HEK293T (cell line): ENCODE data around the gene IPO9.

Source experiments
- CTCF ChIA-PET: fragments of 350-600 bp; formaldehyde crosslinking; extraction: SDS; loops from one replicate; lab custom pipeline; 2021; ENCODE audit warnings: antibody characterized with exemption, inconsistent platforms; lab: Yijun Ruan, JAX
- POLR2A ChIA-PET: fragments of 350-600 bp; formaldehyde crosslinking; extraction: SDS; loops from one replicate; lab custom pipeline; 2020; ENCODE audit warnings: antibody characterized with exemption, inconsistent platforms; lab: Yijun Ruan, JAX
- DNase-seq: peaks from one replicate; pipeline ENCODE4 v3.0.0; 2012; ENCODE audit warnings: mixed read lengths; ENCODE audit errors: extremely low spot score
- ARNT ChIP-seq: fragments of 450-650 bp; IDR thresholded peaks from 2 replicates; pipeline ENCODE4 v1.6.1; 2017; ENCODE audit warnings: mild to moderate bottlenecking
- BHLHE40 ChIP-seq: fragments of 450-650 bp; IDR thresholded peaks from 2 replicates; pipeline ENCODE4 v1.6.1; 2016; ENCODE audit warnings: mild to moderate bottlenecking, moderate library complexity, borderline replicate concordance
- CTBP1 ChIP-seq: fragments of 450-650 bp; IDR thresholded peaks from 2 replicates; pipeline ENCODE4 v1.6.1; 2016; ENCODE audit warnings: borderline replicate concordance
- ELF4 ChIP-seq: fragments of 450-650 bp; IDR thresholded peaks from 2 replicates; pipeline ENCODE4 v1.6.1; 2017; ENCODE audit warnings: antibody characterized with exemption
- FOXA1 ChIP-seq: fragments of 450-650 bp; IDR thresholded peaks from 2 replicates; pipeline ENCODE4 v1.6.1; 2016; ENCODE audit warnings: mild to moderate bottlenecking
- FOXK2 ChIP-seq: fragments of 450-650 bp; IDR thresholded peaks from 2 replicates; pipeline ENCODE4 v1.6.1; 2016; ENCODE audit warnings: mild to moderate bottlenecking
- FOXM1 ChIP-seq: fragments of 450-650 bp; IDR thresholded peaks from 2 replicates; pipeline ENCODE4 v1.6.1; 2017; ENCODE audit warnings: mild to moderate bottlenecking, borderline replicate concordance
- HDGF ChIP-seq: fragments of 450-650 bp; IDR thresholded peaks from 2 replicates; pipeline ENCODE4 v1.6.1; 2017; ENCODE audit warnings: antibody characterized with exemption, borderline replicate concordance
- L3MBTL2 ChIP-seq: fragments of 450-650 bp; conservative IDR thresholded peaks from 2 replicates; pipeline ENCODE4 v1.6.1; 2016; ENCODE audit warnings: mild to moderate bottlenecking
- LEF1 ChIP-seq: fragments of 450-650 bp; IDR thresholded peaks from 2 replicates; pipeline ENCODE4 v1.6.1; 2017; ENCODE audit warnings: mild to moderate bottlenecking, borderline replicate concordance
- NFRKB ChIP-seq: fragments of 450-650 bp; IDR thresholded peaks from 2 replicates; pipeline ENCODE4 v1.6.1; 2016; ENCODE audit warnings: mild to moderate bottlenecking, moderate library complexity
- PKNOX1 ChIP-seq: fragments of 450-650 bp; IDR thresholded peaks from 2 replicates; pipeline ENCODE4 v1.6.1; 2016
- SP1 ChIP-seq: fragments of 450-650 bp; IDR thresholded peaks from 2 replicates; pipeline ENCODE4 v1.6.1; 2017
- SUZ12 ChIP-seq: fragments of 450-650 bp; IDR thresholded peaks from 2 replicates; pipeline ENCODE4 v1.6.1; 2016; ENCODE audit warnings: mild to moderate bottlenecking
- TARDBP ChIP-seq: fragments of 450-650 bp; IDR thresholded peaks from 2 replicates; pipeline ENCODE4 v1.6.1; 2016
- ZNF384 ChIP-seq: fragments of 450-650 bp; IDR thresholded peaks from 2 replicates; pipeline ENCODE4 v1.6.1; 2016

The IPO9 gene

GRCh38 chr1:201845331-201846083, 16.6 kb downstream of the IPO9 start:
- ChIA-PET CTCF (interaction anchor here (0.7 to 1.1 kb wide), 3 partner anchors 9 to 53 kb away, joined by 3 read pairs; no protein-coding TSS in a partner anchor), POLR2A (no interaction called here)
- TF ChIP-seq SP1 (no peak), FOXA1 (no peak), TARDBP (no peak), FOXM1 (no peak), SUZ12 (no peak), BHLHE40 (no peak), LEF1 (no peak), FOXK2 (no peak), L3MBTL2 (no peak), NFRKB (no peak), CTBP1 (no peak), ARNT (no peak), ZNF384 (no peak), PKNOX1 (no peak), HDGF (no peak), ELF4 (no peak)
- no peak for DNase-seq

DNA sequence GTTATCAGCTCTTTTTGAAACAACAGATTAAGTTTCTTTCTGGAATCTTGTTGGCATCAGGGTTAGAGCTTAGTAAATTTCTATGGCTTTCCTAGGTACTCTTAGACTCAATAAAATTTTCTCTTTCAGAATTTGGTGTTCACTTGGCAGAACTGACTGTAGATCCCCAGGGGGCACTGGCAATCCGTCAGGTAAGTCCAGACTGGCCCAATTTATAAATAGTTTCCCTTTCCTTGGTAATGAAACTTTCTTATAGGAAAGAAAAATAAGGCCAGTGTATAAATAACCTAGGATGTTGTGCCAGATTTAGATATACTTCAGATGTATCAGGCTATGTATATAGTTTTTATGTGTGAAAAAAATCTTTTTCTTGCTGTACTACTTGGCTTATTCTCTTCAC, 18.2 kb downstream of the IPO9 start:
- ChIA-PET CTCF (no interaction called here), POLR2A (interaction anchor here (1.2 kb wide), 1 partner anchor 18 kb away, joined by 4 read pairs; the partner anchor contains the start of gene IPO9)
- DNase-seq: no peak
- no peak for TF ChIP-seq FOXM1
- TF ChIP-seq CTBP1: no peak
- TF ChIP-seq L3MBTL2: no peak
- no peak for TF ChIP-seq SUZ12
- TF ChIP-seq ARNT: no peak
- no peak for TF ChIP-seq SP1
- no peak for TF ChIP-seq ZNF384
- no peak for TF ChIP-seq PKNOX1
- no peak for TF ChIP-seq FOXA1
- no peak for TF ChIP-seq NFRKB
- no peak for TF ChIP-seq LEF1
- TF ChIP-seq TARDBP: no peak
- TF ChIP-seq FOXK2: no peak
- no peak for TF ChIP-seq BHLHE40
- TF ChIP-seq HDGF: no peak
- no peak for TF ChIP-seq ELF4

- CTCF ChIA-PET: interaction anchor here (0.9 kb wide), 1 partner anchor 29 kb away, joined by 4 read pairs; no protein-coding TSS in a partner anchor
- POLR2A ChIA-PET: interaction anchor here (1.2 kb wide), 1 partner anchor 19 kb away, joined by 4 read pairs; the partner anchor contains the start of gene IPO9
- TF ChIP-seq NFRKB: no peak
- no peak for TF ChIP-seq ELF4
- TF ChIP-seq SP1: no peak
- TF ChIP-seq PKNOX1: no peak
- TF ChIP-seq BHLHE40: no peak
- TF ChIP-seq HDGF: no peak
- TF ChIP-seq FOXM1: no peak
- TF ChIP-seq TARDBP: no peak
- no peak for TF ChIP-seq FOXK2
- TF ChIP-seq LEF1: no peak
Measured at GRCh38 chr1:201848230-201848629, 19.3 kb downstream of the IPO9 start.

DNA sequence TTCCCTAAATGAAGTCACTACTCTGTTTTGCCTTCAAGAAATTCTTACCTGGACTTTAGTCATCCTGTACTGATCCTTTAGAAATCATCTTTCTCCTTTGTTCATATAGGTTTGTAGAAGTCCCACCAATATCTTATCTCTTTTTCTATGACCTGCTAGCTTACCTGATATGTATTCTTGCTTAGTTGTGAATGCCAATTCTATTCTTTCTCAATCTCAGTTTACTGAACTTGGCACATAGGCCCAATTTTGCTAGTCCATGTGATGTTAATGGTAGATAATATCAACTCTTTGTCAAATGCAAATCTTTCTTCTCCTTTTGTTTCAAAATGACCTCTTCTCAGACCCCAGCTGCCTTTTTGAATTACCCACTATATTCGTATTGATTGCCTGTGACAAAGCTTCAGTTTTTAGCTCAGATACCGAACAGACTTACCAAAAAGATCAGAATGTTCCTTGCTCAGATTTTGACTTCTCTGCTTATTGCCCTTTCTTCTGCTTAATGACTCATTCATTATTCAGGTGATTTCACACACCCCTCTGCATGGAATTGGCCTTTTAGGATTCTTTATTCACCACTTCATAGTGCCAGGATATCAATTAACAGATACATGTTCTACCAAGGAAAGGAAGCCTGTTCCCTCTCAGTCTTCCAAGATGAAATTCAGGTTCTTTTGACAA, 20.6 kb downstream of the IPO9 start:
- POLR2A ChIA-PET: interaction anchor here (1.2 kb wide), 1 partner anchor 32 kb away, joined by 3 read pairs; no protein-coding TSS in a partner anchor
- CTCF ChIA-PET: interaction anchor here (1.1 kb wide), 1 partner anchor 13 kb away, joined by 3 read pairs; no protein-coding TSS in a partner anchor
- TF ChIP-seq BHLHE40 (no peak), HDGF (no peak), LEF1 (no peak), ARNT (no peak), SP1 (no peak), FOXA1 (no peak), PKNOX1 (no peak)
- no peak for DNase-seq

More at GRCh38 chr1:201848230-201848629, 19.3 kb downstream of the IPO9 start:
- DNase-seq: no peak

- ChIA-PET POLR2A (no interaction called here), CTCF (no interaction called here)
- TF ChIP-seq FOXM1 (no peak), CTBP1 (no peak), HDGF (no peak), FOXK2 (no peak), TARDBP (no peak)
- DNase-seq: no peak
Measured at GRCh38 chr1:201850053-201850397, 21.1 kb downstream of the IPO9 start.
